ENCODE data around the gene SUMO1. TPM values are rescaled to one million over a fixed set of nuclear protein-coding genes. Genes with fewer than 3 reads are reported as not detected.

Gene SUMO1
- total and polyA plus RNA-seq, 8 donors, result 20.4 to 62.3 (median 31.0) TPM

DNA sequence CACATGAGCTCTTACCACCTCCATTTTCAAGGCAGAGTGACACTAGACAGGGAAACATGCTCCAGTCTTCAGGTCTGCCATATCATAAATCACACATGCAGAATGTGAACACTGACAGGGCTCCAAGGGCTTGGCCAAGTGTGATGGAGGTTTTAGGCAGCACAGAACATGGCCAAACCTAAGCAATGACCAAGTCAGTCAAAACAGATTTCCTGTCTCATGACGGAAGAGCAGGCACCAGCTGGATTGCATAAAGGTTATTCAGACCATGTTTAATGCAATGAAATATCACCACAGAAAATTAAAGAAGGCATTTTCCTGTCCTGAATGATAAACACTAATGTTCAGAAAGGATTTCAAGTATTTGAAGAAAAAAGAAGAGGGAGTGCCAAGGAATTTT, 72.5 kb downstream of the SUMO1 start:
- no peaks in the 10 kb centered on the region for H3K27me3 ChIP-seq
- DNase-seq, result no peak
- no peaks in the 10 kb centered on the region for H3K9me3 ChIP-seq
- H3K4me1 ChIP-seq, result no peaks in the 10 kb centered on the region
- no peaks in the 10 kb centered on the region for H3K36me3 ChIP-seq
- H3K4me3 ChIP-seq, result no peak overlapping the region
- no peak for FAIRE-seq
- intact Hi-C loops (cut with DNase I), result no loop called here
- TF ChIP-seq, protein P1, sequence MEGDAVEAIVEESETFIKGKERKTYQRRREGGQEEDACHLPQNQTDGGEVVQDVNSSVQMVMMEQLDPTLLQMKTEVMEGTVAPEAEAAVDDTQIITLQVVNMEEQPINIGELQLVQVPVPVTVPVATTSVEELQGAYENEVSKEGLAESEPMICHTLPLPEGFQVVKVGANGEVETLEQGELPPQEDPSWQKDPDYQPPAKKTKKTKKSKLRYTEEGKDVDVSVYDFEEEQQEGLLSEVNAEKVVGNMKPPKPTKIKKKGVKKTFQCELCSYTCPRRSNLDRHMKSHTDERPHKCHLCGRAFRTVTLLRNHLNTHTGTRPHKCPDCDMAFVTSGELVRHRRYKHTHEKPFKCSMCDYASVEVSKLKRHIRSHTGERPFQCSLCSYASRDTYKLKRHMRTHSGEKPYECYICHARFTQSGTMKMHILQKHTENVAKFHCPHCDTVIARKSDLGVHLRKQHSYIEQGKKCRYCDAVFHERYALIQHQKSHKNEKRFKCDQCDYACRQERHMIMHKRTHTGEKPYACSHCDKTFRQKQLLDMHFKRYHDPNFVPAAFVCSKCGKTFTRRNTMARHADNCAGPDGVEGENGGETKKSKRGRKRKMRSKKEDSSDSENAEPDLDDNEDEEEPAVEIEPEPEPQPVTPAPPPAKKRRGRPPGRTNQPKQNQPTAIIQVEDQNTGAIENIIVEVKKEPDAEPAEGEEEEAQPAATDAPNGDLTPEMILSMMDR (IDR thresholded peaks at IDR 0.05), result no peak
- ATAC-seq, result no peak
- 75 to 89% methylated on average over 1 of the region's 1 CpG for WGBS, 2 donors
- H3K27ac ChIP-seq, result no peak overlapping the region

DNA sequence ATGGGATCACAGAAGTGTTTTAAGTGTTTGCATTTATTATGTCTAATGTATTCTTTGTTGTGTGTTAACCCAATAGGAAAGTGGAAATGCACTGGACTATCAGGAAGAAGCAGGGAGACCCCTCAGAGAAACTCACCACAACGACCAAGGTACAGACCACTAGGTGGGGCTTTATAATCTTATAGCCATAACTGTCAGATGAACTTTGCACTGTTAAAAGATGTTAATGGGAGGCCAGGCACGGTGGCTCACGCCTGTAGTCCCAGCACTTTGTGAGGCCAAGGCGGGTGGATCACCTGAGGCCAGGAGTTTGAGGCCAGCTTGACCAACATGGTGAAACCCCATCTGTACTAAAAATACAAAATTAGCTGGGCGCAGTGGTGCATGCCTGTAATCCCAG, 73.2 kb downstream of the SUMO1 start:
- no peak for FAIRE-seq
- 71 to 73% methylated on average over 5 of the region's 5 CpGs for WGBS, 2 donors

DNA sequence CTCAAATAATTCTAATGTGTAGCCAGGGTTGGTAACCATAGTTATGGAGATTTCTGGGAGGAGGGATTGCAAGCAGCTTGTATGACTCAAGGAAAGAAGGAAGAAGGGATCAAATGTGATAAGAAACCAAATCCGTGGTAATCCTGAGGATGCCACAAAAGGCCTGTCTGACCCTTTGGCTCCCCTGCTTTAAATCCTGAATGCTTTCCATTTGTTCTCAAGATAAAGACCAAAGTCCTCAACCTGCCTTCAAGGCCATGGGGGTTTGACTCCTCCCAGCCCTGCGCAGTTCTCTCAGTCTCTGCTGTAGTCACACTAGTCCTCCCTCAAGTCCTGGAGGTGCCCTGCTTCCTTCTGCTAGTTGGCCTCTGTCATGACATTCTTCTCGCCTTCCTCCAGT, 74.0 kb downstream of the SUMO1 start:
- Histone ChIP-seq H3K36me3 (no peaks in the 10 kb centered on the region), H3K9me3 (no peaks in the 10 kb centered on the region), H3K27ac (no peak overlapping the region), H3K27me3 (no peaks in the 10 kb centered on the region), H3K4me3 (no peak overlapping the region), H3K4me1 (no peaks in the 10 kb centered on the region)
- 63 to 73% methylated on average over 3 of the region's 3 CpGs for WGBS, 2 donors
- TF ChIP-seq, protein P1 (IDR thresholded peaks at IDR 0.05), result no peak
- no peak for ATAC-seq
- no peak for FAIRE-seq
- DNase-seq, result no peak
- intact Hi-C loops (cut with DNase I), result no loop called here

More for the DNA sequence above, 73.2 kb downstream of the SUMO1 start:
- H3K4me3 ChIP-seq, result no peak overlapping the region
- DNase-seq (no peak), ATAC-seq (no peak)
- no peaks in the 10 kb centered on the region for H3K9me3 ChIP-seq
- H3K27ac ChIP-seq, result no peak overlapping the region
- TF ChIP-seq, protein P1 (IDR thresholded peaks at IDR 0.05), result no peak
- H3K4me1 ChIP-seq, result no peaks in the 10 kb centered on the region
- H3K27me3 ChIP-seq, result no peaks in the 10 kb centered on the region
- intact Hi-C loops (cut with DNase I), result no loop called here
- no peaks in the 10 kb centered on the region for H3K36me3 ChIP-seq

DNA sequence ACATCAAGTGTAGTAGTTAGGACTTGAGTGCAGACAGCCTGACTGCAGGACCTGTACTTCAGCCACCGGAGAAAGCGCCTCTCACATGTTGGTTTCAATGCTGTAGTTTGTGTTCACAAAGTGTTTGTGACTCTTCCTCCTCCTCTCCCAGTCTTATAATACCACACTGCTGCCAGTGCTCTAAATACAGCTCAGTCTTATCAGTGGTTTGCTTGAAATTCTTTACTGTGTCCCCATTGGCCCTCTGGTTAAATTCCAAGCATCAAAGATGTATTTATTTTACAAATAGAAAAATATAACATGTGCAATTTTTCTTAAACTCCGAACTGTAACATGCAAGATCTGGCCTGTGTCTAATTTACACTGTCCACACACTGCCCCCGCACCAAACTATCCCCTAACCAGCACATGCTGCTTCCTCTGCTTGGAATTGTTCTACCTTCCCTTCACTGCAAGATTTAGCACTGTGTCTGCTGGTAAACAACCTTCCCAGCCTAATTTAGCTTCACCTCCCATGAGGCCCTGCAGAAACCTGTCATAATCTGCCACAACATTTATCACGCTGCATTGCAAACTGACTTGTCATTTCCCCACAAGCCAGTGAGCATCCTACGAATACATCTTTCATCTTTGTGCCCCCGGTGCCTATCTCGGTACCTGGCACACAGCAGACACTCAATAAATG, 77.1 kb downstream of the SUMO1 start:
- Histone ChIP-seq H3K4me1 (no peaks in the 10 kb centered on the region), H3K4me3 (no peak overlapping the region), H3K27ac (no peak overlapping the region), H3K27me3 (no peaks in the 10 kb centered on the region), H3K36me3 (no peaks in the 10 kb centered on the region), H3K9me3 (no peaks in the 10 kb centered on the region)
- WGBS, 2 donors, result 72 to 73% methylated on average over 8 of the region's 8 CpGs
- TF ChIP-seq, protein P1 (IDR thresholded peaks at IDR 0.05), result no peak
- FAIRE-seq (no peak), ATAC-seq (no peak), DNase-seq (no peak)
- intact Hi-C loops (cut with DNase I), result no loop called here

DNA sequence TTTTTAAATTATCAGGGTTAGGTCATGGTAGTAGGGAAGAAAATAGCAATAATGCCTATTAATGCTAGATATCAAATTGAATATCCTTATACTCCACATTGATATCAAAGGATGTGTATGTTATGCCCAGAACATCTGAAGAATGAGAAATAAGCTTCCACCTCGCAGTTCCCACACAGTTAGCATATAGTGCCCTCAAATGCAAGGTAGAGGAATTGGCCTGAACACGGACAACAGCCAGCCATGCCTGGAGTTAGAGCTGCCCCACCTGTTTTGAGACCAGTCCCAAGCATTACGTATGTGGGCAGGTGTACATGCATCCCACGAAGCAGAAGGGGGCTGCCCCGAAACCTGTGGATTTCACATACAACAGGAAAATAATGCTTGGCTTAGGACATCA, 79.6 kb downstream of the SUMO1 start:
- TF ChIP-seq, protein P1 (IDR thresholded peaks at IDR 0.05), result no peak
- FAIRE-seq (no peak), ATAC-seq (no peak), DNase-seq (no peak)
- Histone ChIP-seq H3K4me3 (no peak overlapping the region), H3K4me1 (no peaks in the 10 kb centered on the region), H3K36me3 (no peaks in the 10 kb centered on the region), H3K27me3 (no peaks in the 10 kb centered on the region), H3K27ac (no peak overlapping the region), H3K9me3 (no peaks in the 10 kb centered on the region)
- intact Hi-C loops (cut with DNase I), result no loop called here
- WGBS, 2 donors, result 51 to 59% methylated on average over 5 of the region's 5 CpGs
